Stimulated activated CD4-positive, alpha-beta T cell treated with anti-CD3 and anti-CD28 coated beads, TNF-alpha, amount 100 ng/mL, for 4 hours (primary cell): Measurements from ENCODE around the gene LAMTOR4.
"Not testable (repeated sequence)": the region's sequence is repeated elsewhere in the genome, so short reads cannot be mapped to it uniquely, and the experiment has no call there.

Experiments
- DNase-seq, 3 experiments: peaks; one replicate each; pipeline ENCODE4 v3.0.0-alpha.2; 2020; ENCODE audit warnings: low read depth in 3 of 3

LAMTOR4 gene

GRCh38 chr7:100122568-100122967, 26.1 kb upstream of the LAMTOR4 start:
- no peak for DNase-seq

GRCh38 chr7:100124301-100125230, 24.2 kb upstream of the LAMTOR4 start:
- no peak for DNase-seq

GRCh38 chr7:100126239-100126930, 22.3 kb upstream of the LAMTOR4 start:
- DNase-seq = no peak

- DNase-seq = peak; percentile 82 to 83 (median 82)
Measured at GRCh38 chr7:100126931-100127865, 21.5 kb upstream of the LAMTOR4 start, which contains the start of gene MBLAC1. Gene MBLAC1 (plus strand): TSS chr7:100126967. CDS start chr7:100127396, 429 bp downstream.

- no peak for DNase-seq
Measured at GRCh38 chr7:100127866-100128636, 20.7 kb upstream of the LAMTOR4 start.

- DNase-seq = no peak
Measured at GRCh38 chr7:100128637-100128963, 20.1 kb upstream of the LAMTOR4 start.

- DNase-seq = not testable (repeated sequence)
Measured at GRCh38 chr7:100130220-100130607, 18.5 kb upstream of the LAMTOR4 start.

- DNase-seq = peak; percentile 64 to 74 (median 74)
Measured at GRCh38 chr7:100130608-100131453, 17.9 kb upstream of the LAMTOR4 start.

GRCh38 chr7:100132126-100132525, 16.6 kb upstream of the LAMTOR4 start:
- no peak for DNase-seq

GRCh38 chr7:100132697-100133151, 16.0 kb upstream of the LAMTOR4 start:
- peak in 2 of 3 experiments; percentile 40 to 46 for DNase-seq

- DNase-seq = no peak
Measured at GRCh38 chr7:100137851-100138760, 10.6 kb upstream of the LAMTOR4 start.

- no peak for DNase-seq
Measured at GRCh38 chr7:100141555-100141949, 7.2 kb upstream of the LAMTOR4 start.

- no peak for DNase-seq
Measured at GRCh38 chr7:100142461-100142860, 6.3 kb upstream of the LAMTOR4 start.

GRCh38 chr7:100146350-100146749, 2.4 kb upstream of the LAMTOR4 start:
- not testable (repeated sequence) for DNase-seq

GRCh38 chr7:100147278-100147677, 1.4 kb upstream of the LAMTOR4 start:
- DNase-seq = no peak

- no peak for DNase-seq
Measured at GRCh38 chr7:100148225-100148558, 526 bp upstream of the LAMTOR4 start.

GRCh38 chr7:100152404-100152803, 3.7 kb downstream of the LAMTOR4 start:
- DNase-seq = no peak

- no peak for DNase-seq
Measured at GRCh38 chr7:100152937-100153666, 4.4 kb downstream of the LAMTOR4 start.
